SK-N-SH (cell line): ENCODE results near the gene THSD4. TPM values are rescaled to one million over a fixed set of nuclear protein-coding genes. Genes with fewer than 3 reads are reported as not detected.

Experiments
- CTCF ChIA-PET: fragments of 300-600, 350-600 bp; formaldehyde crosslinking; extraction: SDS; loops from one replicate; lab custom pipeline; 2021; lab: Yijun Ruan, JAX
- POLR2A ChIA-PET: fragments of 350-600 bp; sonication (Branson Sonifier 250); formaldehyde crosslinking; extraction: SDS; loops from one replicate; lab custom pipeline; 2020; ENCODE audit warnings: antibody characterized with exemption, inconsistent platforms; lab: Yijun Ruan, JAX
- DNase-seq: peaks from one replicate; pipeline ENCODE4 v3.0.0; 2012
- H2AFZ ChIP-seq: fragments of 200-600 bp; sonication (generic); 2 replicates; pipeline ENCODE4 v1.8.1; 2016; ENCODE audit warnings: antibody characterized with exemption, mild to moderate bottlenecking, low read depth
- H3F3A ChIP-seq: fragments of 200-600 bp; sonication (generic); replicated peaks from 2 replicates; pipeline ENCODE3; 2016; ENCODE audit warnings: antibody characterized with exemption, mild to moderate bottlenecking; ENCODE audit not compliant: insufficient read depth
- H3K27ac ChIP-seq, 2 experiments: fragments of 200-500 bp in 1 of 2; fragments of 200-600 bp in 1 of 2; sonication (Bioruptor generic) in 1 of 2; sonication (generic), shearing (Covaris generic) in 1 of 2; 2 replicates each; pipeline versions ENCODE4 v1.5.1 to v1.6.1; 2014 to 2016; ENCODE audit warnings: low read depth in 2 of 2, inconsistent platforms in 1 of 2, low read length in 1 of 2, mild to moderate bottlenecking in 1 of 2, mixed read lengths in 1 of 2
- H3K27me3 ChIP-seq: fragments of 200-600 bp; sonication (generic), shearing (Covaris generic); 2 replicates; pipeline ENCODE4 v1.6.1; 2016; ENCODE audit warnings: mixed run types; ENCODE audit not compliant: insufficient read depth
- H3K36me3 ChIP-seq, 2 experiments: fragments of 200-500 bp in 1 of 2; fragments of 200-600 bp in 1 of 2; sonication (Bioruptor generic) in 1 of 2; sonication (generic) in 1 of 2; replicated peaks in 1 of 2; 2 replicates each; pipeline versions ENCODE3 to v1.5.1; 2014 to 2016; ENCODE audit warnings: low read length in 1 of 2, mild to moderate bottlenecking in 1 of 2; ENCODE audit not compliant: insufficient read depth in 2 of 2, control insufficient read depth in 1 of 2
- H3K4me1 ChIP-seq, 2 experiments: fragments of 200-500 bp in 1 of 2; fragments of 200-600 bp in 1 of 2; sonication (Bioruptor generic) in 1 of 2; sonication (generic), shearing (Covaris generic) in 1 of 2; 2 replicates each; pipeline versions ENCODE4 v1.5.1 to v1.6.1; 2014 to 2016; ENCODE audit warnings: low read depth in 1 of 2, low read length in 1 of 2, mixed run types in 1 of 2; ENCODE audit not compliant: insufficient read depth in 2 of 2, control insufficient read depth in 1 of 2
- H3K4me2 ChIP-seq: fragments of 200-600 bp; sonication (generic), shearing (Covaris generic); 2 replicates; pipeline ENCODE4 v1.6.1; 2017; ENCODE audit warnings: mixed run types
- H3K4me3 ChIP-seq, 2 experiments: fragments of 200-500 bp in 1 of 2; fragments of 200-600 bp in 1 of 2; sonication (Bioruptor generic) in 1 of 2; sonication (generic), shearing (Covaris generic) in 1 of 2; 2 replicates each; pipeline versions ENCODE4 v1.5.1 to v1.8.1; 2014 to 2016; ENCODE audit warnings: low read depth in 2 of 2, inconsistent platforms in 1 of 2, low read length in 1 of 2, mild to moderate bottlenecking in 1 of 2, mixed read lengths in 1 of 2, moderate library complexity in 1 of 2
- H3K79me2 ChIP-seq: fragments of 200-600 bp; sonication (generic); 2 replicates; pipeline ENCODE4 v1.8.1; 2017; ENCODE audit warnings: mild to moderate bottlenecking; ENCODE audit not compliant: insufficient read depth
- H3K9ac ChIP-seq: fragments of 200-600 bp; sonication (generic); 2 replicates; pipeline ENCODE4 v1.6.1; 2017; ENCODE audit warnings: mixed run types
- H3K9me2 ChIP-seq: fragments of 200-600 bp; sonication (generic); 2 replicates; pipeline ENCODE4 v1.6.1; 2017; ENCODE audit warnings: mixed run types
- H3K9me3 ChIP-seq: fragments of 200-600 bp; sonication (generic); 2 replicates; pipeline ENCODE4 v1.6.1; 2017; ENCODE audit warnings: mixed run types, mild to moderate bottlenecking, moderate library complexity
- H4K20me1 ChIP-seq: fragments of 200-600 bp; sonication (generic); 2 replicates; pipeline ENCODE4 v1.6.1; 2017; ENCODE audit warnings: mild to moderate bottlenecking, mixed run types; ENCODE audit not compliant: insufficient read depth
- CHD2 ChIP-seq: fragments of 150-350 bp; IDR thresholded peaks from 2 replicates; pipeline ENCODE4 v1.6.1; 2018; ENCODE audit warnings: low read length; ENCODE audit not compliant: partially characterized antibody
- ELF1 ChIP-seq: IDR thresholded peaks from 2 replicates; pipeline ENCODE4 v1.4.0; 2012
- EP300 ChIP-seq, 2 experiments: IDR thresholded peaks; 2 replicates each; pipeline versions ENCODE4 v1.4.0 to v1.6.1; 2012; ENCODE audit warnings: borderline replicate concordance in 1 of 2, low read depth in 1 of 2, low read length in 1 of 2
- FOXJ3 ChIP-seq: sonication (generic); formaldehyde crosslinking; IDR thresholded peaks from 2 replicates; pipeline ENCODE4 v1.5.1; 2020; ENCODE audit warnings: mild to moderate bottlenecking, missing genetic modification reagents
- FOXM1 ChIP-seq: IDR thresholded peaks from 2 replicates; pipeline ENCODE4 v1.4.0; 2012; ENCODE audit warnings: low read depth, mild to moderate bottlenecking
- GABPA ChIP-seq: IDR thresholded peaks from 2 replicates; pipeline ENCODE4 v1.4.0; 2012; ENCODE audit warnings: low read depth, mild to moderate bottlenecking
- NFIC ChIP-seq: IDR thresholded peaks from 2 replicates; pipeline ENCODE4 v1.4.0; 2012; ENCODE audit warnings: borderline replicate concordance
- RAD21 ChIP-seq: IDR thresholded peaks from 2 replicates; pipeline ENCODE4 v1.6.1; 2012; ENCODE audit warnings: mild to moderate bottlenecking, low read length
- RCOR1 ChIP-seq: fragments of 150-350 bp; IDR thresholded peaks from 2 replicates; pipeline ENCODE4 v1.6.1; 2017; ENCODE audit warnings: antibody characterized with exemption, low read length
- RFX5 ChIP-seq: IDR thresholded peaks from 2 replicates; pipeline ENCODE4 v1.6.1; 2012; ENCODE audit warnings: mild to moderate bottlenecking, improper control_type of control experiment, low read length
- SIN3A ChIP-seq: IDR thresholded peaks from 2 replicates; pipeline ENCODE4 v1.6.1; 2012; ENCODE audit warnings: low read depth, mild to moderate bottlenecking, low read length, moderate library complexity, borderline replicate concordance
- TAF1 ChIP-seq: IDR thresholded peaks from 2 replicates; pipeline ENCODE4 v1.6.1; 2012; ENCODE audit warnings: low read depth, mild to moderate bottlenecking, low read length, moderate library complexity, borderline replicate concordance
- TCF12 ChIP-seq: IDR thresholded peaks from 2 replicates; pipeline ENCODE4 v1.4.0; 2012
- YY1 ChIP-seq: IDR thresholded peaks from 2 replicates; pipeline ENCODE4 v1.4.0; 2012; ENCODE audit warnings: low read depth, mild to moderate bottlenecking
- WGBS: methylation state at CpG from one replicate; pipeline ENCODE4 v1.1.6; 2017; ENCODE audit warnings: low lambda C conversion rate; 5-methylcytosine and 5-hydroxymethylcytosine counted together
- polyA plus RNA-seq, 3 experiments: library from polyadenylated mRNA; depleted of rRNA; stranded (reverse); fragments of >200 nt; gene quantifications; 2 replicates each; pipeline ENCODE4 v1.2.3, GENCODE V29; 2012
- TF ChIP-seq, protein P1 (sequence below): fragments of 150-350 bp; IDR thresholded peaks from 2 replicates; pipeline ENCODE4 v1.6.1; 2016; ENCODE audit warnings: mild to moderate bottlenecking, low read depth, low read length
- TF ChIP-seq, protein P2 (sequence below): IDR thresholded peaks from 2 replicates; pipeline ENCODE4 v1.4.0; 2012; ENCODE audit warnings: low read depth, borderline replicate concordance
- TF ChIP-seq, protein P3 (sequence below): fragments of 150-350 bp; IDR thresholded peaks from 2 replicates; pipeline ENCODE4 v1.6.1; 2017; ENCODE audit warnings: antibody characterized with exemption, low read length, low read depth, borderline replicate concordance
- TF ChIP-seq, protein P4 (sequence below): IDR thresholded peaks from 2 replicates; pipeline ENCODE4 v1.4.0; 2012; ENCODE audit warnings: low read depth, borderline replicate concordance

THSD4 gene
- polyA plus RNA-seq, 1 of the 3 experiments (the other 2 are of a cell fraction), result 79.1 TPM

- CTCF ChIA-PET, result interaction anchor here (1.0 to 3.0 kb wide), 3 partner anchors 7 to 176 kb away, joined by 3 to 12 read pairs (median 5); no protein-coding TSS in a partner anchor
- Histone ChIP-seq H3K9me3 (no peaks in the 10 kb centered on the region), H3K27ac (no peak overlapping the region), H3K9ac (no peak overlapping the region), H3K36me3 (peaks cover 0 to 4% of the 10 kb centered on the region in 2 experiments), H3K27me3 (no peaks in the 10 kb centered on the region), H2AFZ (no peak overlapping the region), H3K4me1 (peaks cover 0 to 3% of the 10 kb centered on the region in 2 experiments; a peak in 1 of 4 replicates), H3K4me3 (no peak overlapping the region), H4K20me1 (no peaks in the 10 kb centered on the region), H3F3A (no peaks in the 10 kb centered on the region), H3K4me2 (no peak overlapping the region), H3K9me2 (no peaks in the 10 kb centered on the region), H3K79me2 (no peaks in the 10 kb centered on the region)
- POLR2A ChIA-PET, result no interaction called here
- no peak for DNase-seq
- TF ChIP-seq TCF12 (no peak), GABPA (no peak), SIN3A (no peak)
- WGBS, result 93% methylated on average over 1 of the region's 1 CpG
Observed at GRCh38 chr15:71568227-71568626, 453.0 kb downstream of the THSD4 start.

DNA sequence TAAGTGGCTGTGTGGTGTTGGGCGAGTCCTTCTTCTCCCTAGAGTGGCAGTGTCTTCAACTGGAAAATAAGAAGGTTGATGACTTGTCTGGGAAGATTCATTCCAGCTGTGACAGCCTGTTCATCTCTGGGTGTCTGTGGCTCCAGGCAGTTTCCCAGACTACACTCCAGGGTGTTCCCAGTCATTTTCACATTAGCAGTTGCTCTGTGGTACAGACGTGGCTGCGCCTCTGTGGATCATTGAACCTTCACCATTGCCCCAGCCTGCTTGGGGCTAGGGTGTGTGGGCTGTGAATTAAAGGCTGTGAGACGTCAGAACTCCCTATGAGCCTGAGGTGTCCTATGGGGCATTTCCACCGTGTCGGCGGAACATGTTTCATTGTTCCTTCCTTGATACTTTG, 455.5 kb downstream of the THSD4 start:
- Histone ChIP-seq H3K79me2 (no peaks in the 10 kb centered on the region), H3K4me2 (no peak overlapping the region), H3K9me2 (no peaks in the 10 kb centered on the region), H3K27ac (no peak overlapping the region), H3K4me1 (no peaks in the 10 kb centered on the region), H3K36me3 (no peaks in the 10 kb centered on the region), H3F3A (peaks cover 6% of the 10 kb centered on the region), H3K27me3 (no peaks in the 10 kb centered on the region), H4K20me1 (no peaks in the 10 kb centered on the region), H2AFZ (no peak overlapping the region), H3K9me3 (no peaks in the 10 kb centered on the region), H3K4me3 (no peak overlapping the region), H3K9ac (no peak overlapping the region)
- no peak for DNase-seq
- TF ChIP-seq, protein P1, sequence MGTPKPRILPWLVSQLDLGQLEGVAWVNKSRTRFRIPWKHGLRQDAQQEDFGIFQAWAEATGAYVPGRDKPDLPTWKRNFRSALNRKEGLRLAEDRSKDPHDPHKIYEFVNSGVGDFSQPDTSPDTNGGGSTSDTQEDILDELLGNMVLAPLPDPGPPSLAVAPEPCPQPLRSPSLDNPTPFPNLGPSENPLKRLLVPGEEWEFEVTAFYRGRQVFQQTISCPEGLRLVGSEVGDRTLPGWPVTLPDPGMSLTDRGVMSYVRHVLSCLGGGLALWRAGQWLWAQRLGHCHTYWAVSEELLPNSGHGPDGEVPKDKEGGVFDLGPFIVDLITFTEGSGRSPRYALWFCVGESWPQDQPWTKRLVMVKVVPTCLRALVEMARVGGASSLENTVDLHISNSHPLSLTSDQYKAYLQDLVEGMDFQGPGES, result no peak
- TF ChIP-seq FOXM1 (no peak), CHD2 (no peak), SIN3A (no peak), GABPA (no peak)
- ChIA-PET POLR2A (no interaction called here), CTCF (interaction anchor here (1.6 to 3.1 kb wide), 2 partner anchors 11 to 174 kb away, joined by 3 to 8 read pairs; no protein-coding TSS in a partner anchor)
- WGBS, result 91% methylated on average over 7 of the region's 7 CpGs

DNA sequence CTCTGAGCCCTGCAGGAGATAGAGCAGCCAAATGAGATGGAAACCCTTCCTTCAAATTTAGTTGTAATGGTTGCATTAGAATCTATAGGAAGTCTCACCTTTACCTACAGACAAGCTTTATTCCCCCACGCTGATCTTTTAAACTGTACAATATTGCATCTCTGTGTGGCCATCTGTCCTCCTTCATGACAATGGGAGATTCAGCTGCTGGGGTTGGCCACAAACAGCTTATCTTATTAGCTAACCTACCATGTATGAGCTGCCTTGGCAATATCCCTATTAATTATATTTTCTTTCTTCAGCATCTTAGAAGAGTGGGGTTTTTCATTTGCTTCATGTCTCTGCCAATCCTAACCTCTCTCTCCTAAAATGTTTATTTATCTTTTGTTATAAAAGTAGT, 456.4 kb downstream of the THSD4 start:
- ChIA-PET POLR2A (no interaction called here), CTCF (interaction anchor here (0.8 to 6.4 kb wide), 6 partner anchors 9 to 212 kb away, joined by 3 to 58 read pairs (median 6); no protein-coding TSS in a partner anchor)
- Histone ChIP-seq H3F3A (peaks cover 6% of the 10 kb centered on the region), H3K4me2 (no peak overlapping the region), H3K79me2 (no peaks in the 10 kb centered on the region), H3K9me2 (no peaks in the 10 kb centered on the region), H2AFZ (no peak overlapping the region), H3K4me1 (no peaks in the 10 kb centered on the region), H3K36me3 (no peaks in the 10 kb centered on the region), H3K4me3 (no peak overlapping the region), H3K9me3 (no peaks in the 10 kb centered on the region), H4K20me1 (no peaks in the 10 kb centered on the region; the same call in 1 of the 2 replicates), H3K27me3 (no peaks in the 10 kb centered on the region), H3K9ac (no peak overlapping the region), H3K27ac (no peak overlapping the region)
- DNase-seq, result no peak
- 100% methylated on average over 1 of the region's 1 CpG for WGBS
- TF ChIP-seq RAD21 (no peak), ELF1 (no peak), RCOR1 (no peak), FOXM1 (no peak), TCF12 (no peak), FOXJ3 (CRISPR knock-in tag) (no peak), GABPA (no peak), NFIC (no peak), EP300 (IDR thresholded peaks at IDR 0.05; ENCODE audit: borderline replicate concordance in 1 of 2, low read depth in 1 of 2, low read length in 1 of 2) (no peak), RFX5 (no peak), YY1 (no peak), CHD2 (no peak), TAF1 (no peak)
- TF ChIP-seq, protein P2, sequence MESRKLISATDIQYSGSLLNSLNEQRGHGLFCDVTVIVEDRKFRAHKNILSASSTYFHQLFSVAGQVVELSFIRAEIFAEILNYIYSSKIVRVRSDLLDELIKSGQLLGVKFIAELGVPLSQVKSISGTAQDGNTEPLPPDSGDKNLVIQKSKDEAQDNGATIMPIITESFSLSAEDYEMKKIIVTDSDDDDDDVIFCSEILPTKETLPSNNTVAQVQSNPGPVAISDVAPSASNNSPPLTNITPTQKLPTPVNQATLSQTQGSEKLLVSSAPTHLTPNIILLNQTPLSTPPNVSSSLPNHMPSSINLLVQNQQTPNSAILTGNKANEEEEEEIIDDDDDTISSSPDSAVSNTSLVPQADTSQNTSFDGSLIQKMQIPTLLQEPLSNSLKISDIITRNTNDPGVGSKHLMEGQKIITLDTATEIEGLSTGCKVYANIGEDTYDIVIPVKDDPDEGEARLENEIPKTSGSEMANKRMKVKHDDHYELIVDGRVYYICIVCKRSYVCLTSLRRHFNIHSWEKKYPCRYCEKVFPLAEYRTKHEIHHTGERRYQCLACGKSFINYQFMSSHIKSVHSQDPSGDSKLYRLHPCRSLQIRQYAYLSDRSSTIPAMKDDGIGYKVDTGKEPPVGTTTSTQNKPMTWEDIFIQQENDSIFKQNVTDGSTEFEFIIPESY, result no peak
- TF ChIP-seq, protein P3, sequence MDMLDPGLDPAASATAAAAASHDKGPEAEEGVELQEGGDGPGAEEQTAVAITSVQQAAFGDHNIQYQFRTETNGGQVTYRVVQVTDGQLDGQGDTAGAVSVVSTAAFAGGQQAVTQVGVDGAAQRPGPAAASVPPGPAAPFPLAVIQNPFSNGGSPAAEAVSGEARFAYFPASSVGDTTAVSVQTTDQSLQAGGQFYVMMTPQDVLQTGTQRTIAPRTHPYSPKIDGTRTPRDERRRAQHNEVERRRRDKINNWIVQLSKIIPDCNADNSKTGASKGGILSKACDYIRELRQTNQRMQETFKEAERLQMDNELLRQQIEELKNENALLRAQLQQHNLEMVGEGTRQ, result no peak
- TF ChIP-seq, protein P4, sequence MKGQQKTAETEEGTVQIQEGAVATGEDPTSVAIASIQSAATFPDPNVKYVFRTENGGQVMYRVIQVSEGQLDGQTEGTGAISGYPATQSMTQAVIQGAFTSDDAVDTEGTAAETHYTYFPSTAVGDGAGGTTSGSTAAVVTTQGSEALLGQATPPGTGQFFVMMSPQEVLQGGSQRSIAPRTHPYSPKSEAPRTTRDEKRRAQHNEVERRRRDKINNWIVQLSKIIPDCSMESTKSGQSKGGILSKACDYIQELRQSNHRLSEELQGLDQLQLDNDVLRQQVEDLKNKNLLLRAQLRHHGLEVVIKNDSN, result no peak
